ENCODE data around the gene EVC2.

DNA sequence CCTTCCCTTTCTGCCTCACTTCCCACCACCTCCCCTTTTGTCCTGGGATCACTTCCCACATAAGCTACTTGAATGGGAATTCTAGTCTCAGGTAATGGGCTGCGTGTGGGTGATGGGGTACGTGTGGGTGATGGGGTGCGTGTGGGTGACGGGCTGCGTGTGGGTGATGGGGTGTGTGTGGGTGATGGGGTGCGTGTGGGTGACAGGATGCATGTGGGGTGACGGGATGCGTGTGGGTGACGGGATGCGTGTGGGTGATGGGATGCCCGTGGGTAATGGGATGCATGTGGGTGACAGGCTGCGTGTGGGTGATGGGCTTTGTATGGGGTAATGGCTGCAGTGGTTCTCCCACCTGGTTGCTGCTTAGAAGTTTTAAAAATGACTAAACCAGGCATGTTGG lies 43.6 kb downstream of the EVC2 start:
- no peak for TF ChIP-seq YY1 (IDR thresholded peaks at IDR 0.05; ENCODE audit: insufficient read depth, insufficient read length)
- TF ChIP-seq SUZ12 (IDR thresholded peaks at IDR 0.05; ENCODE audit: extremely low read depth, insufficient read depth, insufficient read length), result no peak
- TF ChIP-seq ZNF274 (IDR thresholded peaks at IDR 0.05; ENCODE audit: low read depth, low read length), result no peak
